ENCODE measurements around the gene SRCAP. TPM values are rescaled to one million over a fixed set of nuclear protein-coding genes. Genes with fewer than 3 reads are reported as not detected.

SRCAP gene
- total RNA-seq, 1 experiment from 2014 or later: 60.7 TPM

DNA sequence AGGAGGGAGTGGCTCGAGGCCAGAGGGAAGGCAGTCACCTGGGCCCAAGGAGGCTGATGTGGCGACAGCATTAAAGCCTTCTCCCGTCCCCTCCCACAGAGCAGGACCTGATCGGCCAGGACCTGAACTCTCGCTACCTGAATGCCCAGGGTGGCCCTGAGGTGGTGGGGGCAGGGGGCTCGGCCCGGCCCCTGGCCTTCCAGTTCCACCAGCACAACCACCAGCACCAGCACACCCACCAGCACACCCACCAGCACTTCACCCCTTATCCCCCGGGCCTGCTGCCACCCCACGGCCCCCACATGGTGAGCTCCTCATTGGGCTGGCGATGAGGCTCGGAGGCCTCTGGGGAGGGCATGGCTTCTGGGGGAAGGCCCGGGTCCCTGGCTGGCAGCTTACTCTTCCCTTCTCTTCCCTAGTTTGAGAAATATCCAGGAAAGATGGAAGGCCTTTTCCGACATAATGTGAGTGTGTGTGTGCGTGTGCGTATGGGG is 34.3 kb upstream of the SRCAP start:
- no peak for DNase-seq (ENCODE audit: unreplicated experiment)
- ChIA-PET CTCF (no interaction called here), POLR2A (no interaction called here)
- TF ChIP-seq, protein P1, sequence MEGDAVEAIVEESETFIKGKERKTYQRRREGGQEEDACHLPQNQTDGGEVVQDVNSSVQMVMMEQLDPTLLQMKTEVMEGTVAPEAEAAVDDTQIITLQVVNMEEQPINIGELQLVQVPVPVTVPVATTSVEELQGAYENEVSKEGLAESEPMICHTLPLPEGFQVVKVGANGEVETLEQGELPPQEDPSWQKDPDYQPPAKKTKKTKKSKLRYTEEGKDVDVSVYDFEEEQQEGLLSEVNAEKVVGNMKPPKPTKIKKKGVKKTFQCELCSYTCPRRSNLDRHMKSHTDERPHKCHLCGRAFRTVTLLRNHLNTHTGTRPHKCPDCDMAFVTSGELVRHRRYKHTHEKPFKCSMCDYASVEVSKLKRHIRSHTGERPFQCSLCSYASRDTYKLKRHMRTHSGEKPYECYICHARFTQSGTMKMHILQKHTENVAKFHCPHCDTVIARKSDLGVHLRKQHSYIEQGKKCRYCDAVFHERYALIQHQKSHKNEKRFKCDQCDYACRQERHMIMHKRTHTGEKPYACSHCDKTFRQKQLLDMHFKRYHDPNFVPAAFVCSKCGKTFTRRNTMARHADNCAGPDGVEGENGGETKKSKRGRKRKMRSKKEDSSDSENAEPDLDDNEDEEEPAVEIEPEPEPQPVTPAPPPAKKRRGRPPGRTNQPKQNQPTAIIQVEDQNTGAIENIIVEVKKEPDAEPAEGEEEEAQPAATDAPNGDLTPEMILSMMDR (IDR thresholded peaks at IDR 0.05; ENCODE audit: unreplicated experiment): no peak
- peaks cover 15% of the 10 kb centered on the region for H3K4me1 Mint-ChIP-seq (ENCODE audit: insufficient read depth, unreplicated experiment)
- intact Hi-C loops (cut with micrococcal nuclease): no loop called here
- peaks cover 84% of the 10 kb centered on the region for H3K36me3 Mint-ChIP-seq (ENCODE audit: insufficient read depth, unreplicated experiment)
- no TSS peak for BruUV-seq (replicated peaks)
- no peaks in the 10 kb centered on the region for H3K9me3 Mint-ChIP-seq (ENCODE audit: unreplicated experiment)
- H3K27ac Mint-ChIP-seq (ENCODE audit: low read depth, unreplicated experiment): no peak overlapping the region
- H3K27me3 Mint-ChIP-seq (ENCODE audit: insufficient read depth, unreplicated experiment): no peaks in the 10 kb centered on the region
- H3K4me3 Mint-ChIP-seq (ENCODE audit: unreplicated experiment): no peak overlapping the region

DNA sequence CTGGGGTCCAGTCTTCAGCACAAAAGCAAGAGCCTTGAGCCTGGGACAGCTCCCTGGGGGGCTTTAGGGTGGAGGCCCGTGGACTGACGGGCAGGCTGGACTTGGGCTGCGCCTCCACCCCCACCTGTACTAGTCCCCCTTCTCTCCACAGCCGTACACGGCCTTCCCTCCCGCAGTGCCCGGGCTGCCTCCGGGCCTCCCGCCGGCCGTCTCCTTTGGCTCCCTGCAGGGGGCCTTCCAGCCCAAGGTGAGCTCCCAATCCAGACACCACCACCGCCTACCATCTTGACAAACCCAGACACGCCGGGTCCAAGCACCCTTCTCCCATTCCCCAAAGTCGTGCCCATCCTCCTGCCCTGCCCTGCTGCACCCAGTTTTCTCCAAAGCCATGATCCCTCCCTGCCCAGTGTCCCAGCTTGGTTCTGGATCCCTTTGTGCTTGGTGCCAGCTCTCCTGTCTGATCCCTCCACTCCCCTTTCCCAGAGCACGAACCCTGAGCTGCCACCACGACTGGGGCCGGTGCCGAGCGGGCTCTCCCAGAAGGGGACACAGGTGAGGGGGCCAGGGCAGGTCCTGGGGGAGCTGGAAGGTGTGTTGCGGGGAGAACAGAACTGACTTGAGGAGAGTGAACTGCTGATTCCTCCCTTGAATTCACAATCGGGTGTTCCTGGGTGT is 33.7 kb upstream of the SRCAP start:
- DNase-seq (ENCODE audit: unreplicated experiment): no peak
- H3K27me3 Mint-ChIP-seq (ENCODE audit: insufficient read depth, unreplicated experiment): no peaks in the 10 kb centered on the region
- peaks cover 85% of the 10 kb centered on the region for H3K36me3 Mint-ChIP-seq (ENCODE audit: insufficient read depth, unreplicated experiment)
- intact Hi-C loops (cut with micrococcal nuclease): no loop called here
- no peak overlapping the region for H3K27ac Mint-ChIP-seq (ENCODE audit: low read depth, unreplicated experiment)
- TF ChIP-seq, protein P1 (IDR thresholded peaks at IDR 0.05; ENCODE audit: unreplicated experiment): no peak
- POLR2A ChIA-PET: interaction anchor here (1.9 kb wide), 1 partner anchor 32 kb away, joined by 5 read pairs; no protein-coding TSS in a partner anchor
- peaks cover 15% of the 10 kb centered on the region for H3K4me1 Mint-ChIP-seq (ENCODE audit: insufficient read depth, unreplicated experiment)
- H3K9me3 Mint-ChIP-seq (ENCODE audit: unreplicated experiment): no peaks in the 10 kb centered on the region
- no TSS peak for BruUV-seq (replicated peaks)
- CTCF ChIA-PET: interaction anchor here (0.7 to 1.2 kb wide), 2 partner anchors 29 to 130 kb away, joined by 3 read pairs; no protein-coding TSS in a partner anchor
- H3K4me3 Mint-ChIP-seq (ENCODE audit: unreplicated experiment): no peak overlapping the region

DNA sequence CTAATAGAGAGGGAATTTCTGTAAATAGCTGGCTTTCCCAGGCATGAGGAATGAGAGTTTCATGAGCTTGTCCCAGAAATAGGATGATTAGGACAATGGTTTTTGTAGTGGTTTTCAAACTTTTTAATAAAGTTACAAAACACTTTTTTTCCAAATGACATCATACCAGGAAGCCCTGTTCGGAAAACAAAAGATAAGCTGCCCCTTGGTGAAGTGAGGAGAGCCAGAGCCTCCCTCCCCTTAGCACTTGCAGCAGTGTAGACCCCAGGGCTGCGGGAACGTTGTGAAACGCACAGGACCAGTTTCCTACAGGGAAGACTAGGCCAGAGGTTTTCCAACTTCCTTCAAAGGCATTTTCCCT is 33.2 kb upstream of the SRCAP start:
- POLR2A ChIA-PET: interaction anchor here (1.9 kb wide), 1 partner anchor 32 kb away, joined by 5 read pairs; no protein-coding TSS in a partner anchor
- CTCF ChIA-PET: interaction anchor here (0.7 to 1.2 kb wide), 2 partner anchors 28 to 130 kb away, joined by 3 read pairs; no protein-coding TSS in a partner anchor
- Mint-ChIP-seq H3K27me3 (ENCODE audit: insufficient read depth, unreplicated experiment) (no peaks in the 10 kb centered on the region), H3K36me3 (ENCODE audit: insufficient read depth, unreplicated experiment) (peaks cover 85% of the 10 kb centered on the region), H3K27ac (ENCODE audit: low read depth, unreplicated experiment) (no peak overlapping the region), H3K4me1 (ENCODE audit: insufficient read depth, unreplicated experiment) (peaks cover 10% of the 10 kb centered on the region), H3K4me3 (ENCODE audit: unreplicated experiment) (no peak overlapping the region), H3K9me3 (ENCODE audit: unreplicated experiment) (no peaks in the 10 kb centered on the region)
- DNase-seq (ENCODE audit: unreplicated experiment): no peak
- intact Hi-C loops (cut with micrococcal nuclease): no loop called here
- no TSS peak for BruUV-seq (replicated peaks)
- TF ChIP-seq, protein P1 (IDR thresholded peaks at IDR 0.05; ENCODE audit: unreplicated experiment): no peak

DNA sequence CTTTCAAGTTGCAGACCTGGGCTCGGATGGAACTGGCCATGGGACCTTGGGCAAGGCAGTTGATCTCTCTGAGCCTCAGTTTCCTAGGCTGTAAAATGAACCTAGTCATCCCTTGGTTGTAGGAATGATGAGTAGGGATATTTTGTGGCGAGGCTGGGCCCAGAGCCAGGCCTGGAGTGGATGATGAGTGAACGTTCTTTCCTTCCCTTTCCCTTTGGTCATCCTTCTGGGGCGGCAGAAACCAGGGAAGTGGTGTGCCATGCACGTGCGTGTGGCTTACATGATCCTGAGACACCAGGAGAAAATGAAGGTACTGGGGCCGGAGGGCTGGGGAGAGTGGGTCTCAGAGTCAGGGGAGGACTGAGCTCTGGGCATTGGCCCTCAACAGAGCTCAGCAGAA is 32.3 kb upstream of the SRCAP start:
- Mint-ChIP-seq H3K36me3 (ENCODE audit: insufficient read depth, unreplicated experiment) (peaks cover 78% of the 10 kb centered on the region), H3K4me1 (ENCODE audit: insufficient read depth, unreplicated experiment) (peaks cover 1% of the 10 kb centered on the region), H3K9me3 (ENCODE audit: unreplicated experiment) (no peaks in the 10 kb centered on the region), H3K27ac (ENCODE audit: low read depth, unreplicated experiment) (peak overlapping the region; percentile 39), H3K27me3 (ENCODE audit: insufficient read depth, unreplicated experiment) (no peaks in the 10 kb centered on the region), H3K4me3 (ENCODE audit: unreplicated experiment) (no peak overlapping the region)
- intact Hi-C loops (cut with micrococcal nuclease): no loop called here
- TF ChIP-seq, protein P1 (IDR thresholded peaks at IDR 0.05; ENCODE audit: unreplicated experiment): no peak
- ChIA-PET CTCF (no interaction called here), POLR2A (interaction anchor here (1.9 to 3.0 kb wide), 2 partner anchors 8 to 31 kb away, joined by 5 to 13 read pairs; partner anchors contain the start of gene FBRS)
- no TSS peak for BruUV-seq (replicated peaks)
- DNase-seq (ENCODE audit: unreplicated experiment): no peak
